ENCODE results near the gene RGS10.
"Not testable (repeated sequence)": the region's sequence is repeated elsewhere in the genome, so short reads cannot be mapped to it uniquely, and the experiment has no call there.

RGS10 gene

GRCh38 chr10:119465085-119465484 lies 77.4 kb downstream of the RGS10 start:
- no peak overlapping the region for H3K4me3 ChIP-seq (ENCODE audit: low read length)
- no peak for DNase-seq (ENCODE audit: low read depth)
- no peak for TF ChIP-seq CTCF (conservative IDR thresholded peaks at IDR 0.05; ENCODE audit: low read length)

GRCh38 chr10:119463195-119463594 lies 79.3 kb downstream of the RGS10 start:
- not testable (repeated sequence) for DNase-seq (ENCODE audit: low read depth); H3K4me3 ChIP-seq (ENCODE audit: low read length)

GRCh38 chr10:119462773-119463172 lies 79.7 kb downstream of the RGS10 start:
- no peak overlapping the region for H3K4me3 ChIP-seq (ENCODE audit: low read length)
- DNase-seq (ENCODE audit: low read depth), result no peak
- no peak for TF ChIP-seq CTCF (conservative IDR thresholded peaks at IDR 0.05; ENCODE audit: low read length)

- no peak for TF ChIP-seq CTCF (conservative IDR thresholded peaks at IDR 0.05; ENCODE audit: low read length)
- no peak overlapping the region for H3K4me3 ChIP-seq (ENCODE audit: low read length)
- DNase-seq (ENCODE audit: low read depth), result no peak
Measured at GRCh38 chr10:119461923-119462322, 80.6 kb downstream of the RGS10 start.

- no peak for DNase-seq (ENCODE audit: low read depth)
- no peak for TF ChIP-seq CTCF (conservative IDR thresholded peaks at IDR 0.05; ENCODE audit: low read length)
- no peak overlapping the region for H3K4me3 ChIP-seq (ENCODE audit: low read length)
Measured at GRCh38 chr10:119461380-119461779, 81.1 kb downstream of the RGS10 start.

DNA sequence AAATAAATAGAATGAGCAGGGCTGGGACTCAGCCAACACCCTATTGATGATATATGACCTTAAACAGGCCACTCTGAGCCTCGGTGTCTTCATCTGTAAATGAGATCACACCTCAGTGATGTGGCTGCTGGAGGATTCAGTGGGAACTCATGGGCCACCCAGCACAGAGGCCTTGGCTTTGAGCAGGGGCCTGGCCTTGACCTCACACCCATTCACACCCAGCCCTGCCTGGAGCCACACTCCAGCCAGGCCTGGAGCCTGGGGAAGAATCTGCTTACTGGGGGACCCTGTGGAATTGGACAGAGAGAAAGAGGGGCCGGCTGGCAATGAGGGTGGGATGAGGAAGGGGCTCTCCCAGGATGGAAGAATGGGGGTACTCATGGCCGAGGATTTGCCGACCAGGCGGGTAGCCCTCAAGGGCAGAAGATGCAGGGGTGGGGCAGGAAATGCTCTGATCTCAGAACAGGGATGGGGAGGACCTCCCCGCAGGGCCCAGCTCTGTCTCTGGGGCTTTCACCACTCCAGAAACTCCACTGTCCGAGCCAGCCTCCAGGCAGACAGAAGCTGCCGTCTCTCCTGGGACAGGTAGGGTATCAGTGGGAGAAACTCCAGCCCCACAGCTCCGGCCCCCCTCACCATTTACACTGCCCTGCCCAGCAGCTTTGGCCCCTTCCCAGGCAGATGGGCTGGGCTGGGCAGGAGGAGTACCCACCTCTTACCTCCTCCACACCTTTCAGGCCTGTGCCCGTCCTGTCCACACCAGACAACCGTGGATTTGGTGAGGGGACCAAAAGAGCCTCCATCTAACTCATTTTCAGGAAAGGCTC lies 81.9 kb downstream of the RGS10 start:
- no peak for DNase-seq (ENCODE audit: low read depth)
- no peak for TF ChIP-seq CTCF (conservative IDR thresholded peaks at IDR 0.05; ENCODE audit: low read length)
- H3K4me3 ChIP-seq (ENCODE audit: low read length), result no peak overlapping the region

DNA sequence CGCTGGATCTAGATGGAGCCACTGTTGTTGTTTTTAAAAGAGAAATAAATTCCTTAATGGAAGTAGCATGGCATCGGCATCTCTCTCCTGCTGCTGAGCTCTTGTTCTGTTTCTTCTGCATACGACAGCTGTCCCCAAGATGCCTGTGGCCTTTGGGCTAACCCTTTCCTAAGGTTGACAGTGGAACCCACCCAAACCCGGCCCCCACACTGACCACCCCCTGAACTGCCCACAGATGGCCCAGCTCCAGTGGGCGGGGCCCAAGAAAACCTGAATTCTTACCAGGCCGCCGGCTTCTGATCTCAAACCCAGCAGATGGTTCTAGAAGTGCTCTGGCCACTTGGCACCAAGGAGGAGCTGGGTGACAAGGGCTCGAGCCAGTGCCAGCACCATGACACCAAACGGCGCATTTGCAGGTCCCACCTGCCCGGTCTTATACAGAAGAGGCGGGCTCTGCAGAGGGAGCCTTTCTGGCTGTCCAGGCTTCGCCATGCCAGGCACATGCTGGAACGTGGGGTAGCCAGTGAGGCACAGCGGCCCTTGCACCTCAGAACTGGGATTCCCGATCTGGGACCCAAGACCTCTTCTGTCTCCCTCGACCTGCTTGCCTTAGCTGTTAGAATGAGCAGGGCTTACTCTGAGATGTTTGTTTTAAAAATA lies 82.7 kb downstream of the RGS10 start:
- no peak for TF ChIP-seq CTCF (conservative IDR thresholded peaks at IDR 0.05; ENCODE audit: low read length)
- no peak for DNase-seq (ENCODE audit: low read depth)
- no peak overlapping the region for H3K4me3 ChIP-seq (ENCODE audit: low read length)

Measured in AG10803 (cell line).